HL-60/S4 (cell line): Measurements from ENCODE around the gene LYG1.
"Not testable (repeated sequence)": the region's sequence is repeated elsewhere in the genome, so short reads cannot be mapped to it uniquely, and the experiment has no call there.

Experiments used
- in situ Hi-C: fragments of 300-500 bp; cut with MboI; formaldehyde crosslinking; loops from 2 replicates; pipeline ENCODE4 v1.14.3; 2022; ENCODE audit warnings: low sequenced_read_pairs

The LYG1 gene

GRCh38 chr2:99278195-99278765 lies 22.7 kb downstream of the LYG1 start:
- in situ Hi-C loops: not testable (repeated sequence)

- in situ Hi-C loops: no loop called here
Observed at GRCh38 chr2:99275882-99276281, 25.1 kb downstream of the LYG1 start.

DNA sequence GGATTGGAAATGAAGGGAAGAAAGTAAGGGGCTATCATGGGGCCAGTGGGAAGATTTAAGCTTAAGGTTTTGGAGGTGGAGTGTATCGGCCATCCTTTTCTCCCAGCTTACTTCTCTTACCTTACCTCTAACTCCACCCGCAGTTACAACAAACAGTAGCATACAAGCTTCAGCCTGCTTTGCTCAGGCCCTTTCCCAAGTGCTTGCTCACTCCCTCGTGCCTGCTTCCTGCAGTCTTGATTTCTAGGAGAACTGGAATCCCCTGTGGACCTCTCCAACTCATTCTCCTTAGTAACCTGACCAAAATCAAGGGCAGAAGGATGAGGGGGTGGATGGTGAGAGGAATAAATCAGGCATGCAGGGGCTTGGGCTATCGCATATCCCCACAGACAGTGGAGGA lies 39.8 kb downstream of the LYG1 start:
- in situ Hi-C loops: no loop called here

- in situ Hi-C loops: no loop called here
Observed at GRCh38 chr2:99260184-99260583, 40.8 kb downstream of the LYG1 start.

DNA sequence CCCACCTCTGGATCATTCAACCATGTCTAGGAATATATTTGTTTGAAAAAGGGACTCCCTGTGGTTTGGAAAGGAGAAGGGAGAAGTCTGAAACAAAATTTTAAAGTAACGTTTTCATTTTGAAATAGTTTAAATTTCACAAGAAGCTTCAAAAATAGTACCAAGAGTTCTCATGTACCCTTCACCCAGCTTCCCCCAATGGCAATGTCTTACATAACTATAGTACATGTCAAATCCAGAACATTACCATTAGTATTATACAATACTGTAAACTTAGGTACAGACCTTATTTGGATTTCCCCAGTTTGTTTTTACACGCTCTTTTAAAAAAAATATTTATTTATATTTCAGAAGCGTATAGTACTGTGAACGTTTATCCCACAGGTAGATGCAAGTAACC lies 41.5 kb downstream of the LYG1 start:
- in situ Hi-C loops: no loop called here

- in situ Hi-C loops: no loop called here
Observed at GRCh38 chr2:99256677-99257076, 44.3 kb downstream of the LYG1 start.

- in situ Hi-C loops: no loop called here
Observed at GRCh38 chr2:99255491-99256318, 45.3 kb downstream of the LYG1 start, which contains the start of gene LYG2. LYG2 (minus strand) TSS chr2:99255666; CDS start chr2:99254260, 1,406 bp downstream.

- in situ Hi-C loops: no loop called here
Observed at GRCh38 chr2:99249951-99250350, 51.0 kb downstream of the LYG1 start.

DNA sequence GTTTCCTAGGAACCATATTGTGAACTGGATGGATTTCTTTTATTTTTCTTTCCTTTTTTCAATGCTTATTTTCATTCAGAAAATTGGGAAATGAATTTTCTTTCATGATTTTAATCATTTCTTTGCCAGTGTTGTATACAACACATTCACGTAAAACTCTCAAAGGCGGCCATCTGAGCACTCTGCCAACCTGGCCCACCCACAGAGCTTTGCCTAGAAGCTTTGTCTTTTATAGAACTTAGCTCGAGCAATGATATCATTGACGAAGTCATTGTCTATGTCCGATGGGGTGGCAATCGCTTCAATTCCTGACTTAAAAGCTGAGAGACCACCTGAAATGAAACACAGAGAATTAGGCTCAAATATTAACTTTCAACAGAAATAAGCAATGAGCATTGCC lies 58.8 kb downstream of the LYG1 start:
- in situ Hi-C loops: no loop called here

GRCh38 chr2:99240431-99240830 lies 60.6 kb downstream of the LYG1 start:
- in situ Hi-C loops: no loop called here

DNA sequence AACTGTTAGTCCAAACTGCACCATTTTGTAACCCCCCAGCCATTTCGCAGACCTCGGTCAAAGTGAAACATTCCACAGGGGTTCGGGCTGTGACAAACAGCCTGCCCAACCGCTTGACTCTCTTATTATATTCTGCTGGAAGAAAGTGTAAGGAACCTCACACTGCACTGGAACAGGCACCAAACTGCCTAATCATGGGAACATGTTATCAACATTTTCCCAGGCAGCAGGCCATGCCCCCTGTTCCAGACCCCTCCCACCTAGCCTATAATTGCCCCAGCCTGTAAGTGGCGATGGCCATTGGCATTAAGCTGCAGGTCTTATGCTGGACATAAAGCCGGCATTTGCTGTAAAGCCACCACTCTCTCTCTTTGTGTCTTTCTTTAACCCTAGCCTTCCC lies 62.4 kb downstream of the LYG1 start:
- in situ Hi-C loops: no loop called here
